Osteoblast (primary cell): ENCODE measurements around the gene SLC18A2. TPM values are rescaled to one million over a fixed set of nuclear protein-coding genes. Genes with fewer than 3 reads are reported as not detected.

ENCODE experiments used
- DNase-seq: peaks from one replicate; pipeline ENCODE4 v3.0.0; 2011; ENCODE audit warnings: low spot score, mixed read lengths; ENCODE audit not compliant: insufficient read length; ENCODE audit errors: missing footprints
- H2AFZ ChIP-seq: 2 replicates; pipeline ENCODE4 v1.6.0; 2011; ENCODE audit warnings: mild to moderate bottlenecking, low read length
- H3K27ac ChIP-seq: 2 replicates; pipeline ENCODE4 v1.5.1; 2011; ENCODE audit warnings: mild to moderate bottlenecking, low read depth, low read length, moderate library complexity
- H3K27me3 ChIP-seq: 2 replicates; pipeline ENCODE4 v1.6.0; 2012; ENCODE audit warnings: mild to moderate bottlenecking, control low read depth, inconsistent platforms, low read length, moderate library complexity; ENCODE audit not compliant: insufficient read depth
- H3K36me3 ChIP-seq: 2 replicates; pipeline ENCODE4 v1.5.1; 2011; ENCODE audit warnings: mild to moderate bottlenecking, low read length, control low read depth, moderate library complexity; ENCODE audit not compliant: insufficient read depth
- H3K4me1 ChIP-seq: 2 replicates; pipeline ENCODE4 v1.5.1; 2011; ENCODE audit warnings: mild to moderate bottlenecking, low read length, control low read depth, moderate library complexity; ENCODE audit not compliant: insufficient read depth
- H3K4me2 ChIP-seq: 2 replicates; pipeline ENCODE4 v1.6.0; 2011; ENCODE audit warnings: mild to moderate bottlenecking, low read length; ENCODE audit not compliant: insufficient read depth
- H3K4me3 ChIP-seq: fragments of 200-600 bp; sonication (generic); 3 replicates; pipeline ENCODE4 v1.5.1; 2012; ENCODE audit warnings: mild to moderate bottlenecking, low read length, inconsistent platforms; ENCODE audit not compliant: insufficient read depth
- H3K79me2 ChIP-seq: 2 replicates; pipeline ENCODE4 v1.6.0; 2012; ENCODE audit warnings: mild to moderate bottlenecking, low read length, control low read depth, inconsistent platforms; ENCODE audit not compliant: insufficient read depth
- H3K9me3 ChIP-seq: 2 replicates; pipeline ENCODE4 v1.5.1; 2011; ENCODE audit warnings: low read depth, low read length, control low read depth
- H4K20me1 ChIP-seq: 2 replicates; pipeline ENCODE4 v1.6.0; 2012; ENCODE audit warnings: mild to moderate bottlenecking, low read length, control low read depth; ENCODE audit not compliant: insufficient read depth
- total RNA-seq: library from RNA; depleted of rRNA; stranded (reverse); fragments of >200 nt; gene quantifications from 2 replicates; pipeline ENCODE4 v1.2.3, GENCODE V29; 2012
- TF ChIP-seq, protein P1 (sequence below): IDR thresholded peaks from 2 replicates; pipeline ENCODE4 v1.5.1; 2011; ENCODE audit warnings: mild to moderate bottlenecking, low read depth, low read length, moderate library complexity; ENCODE audit errors: extremely low read depth

The SLC18A2 gene
- total RNA-seq, 1 donor = not detected

DNA sequence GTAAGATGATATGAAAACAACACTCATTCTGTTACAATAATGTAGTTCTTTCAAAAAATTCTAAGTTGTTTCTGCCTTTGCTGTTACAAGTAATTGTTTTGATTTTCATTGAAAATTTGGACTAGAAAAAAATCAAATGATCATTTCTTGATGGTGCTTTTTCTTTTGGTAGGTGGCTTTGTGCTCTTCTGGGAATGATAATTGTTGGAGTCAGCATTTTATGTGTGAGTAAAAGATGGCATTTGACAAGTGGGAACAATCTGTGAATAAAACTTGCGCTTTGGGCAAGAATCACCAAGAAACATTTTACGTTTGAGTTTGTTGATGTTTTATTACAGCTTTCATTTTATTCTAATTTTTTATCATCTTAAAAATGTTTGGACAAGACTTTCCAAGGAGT, 25.9 kb downstream of the SLC18A2 start:
- Histone ChIP-seq H2AFZ (no peak overlapping the region), H3K27me3 (peaks cover 7% of the 10 kb centered on the region), H3K4me2 (no peak overlapping the region), H3K79me2 (no peaks in the 10 kb centered on the region), H3K9me3 (no peaks in the 10 kb centered on the region), H3K27ac (no peak overlapping the region), H4K20me1 (no peaks in the 10 kb centered on the region), H3K4me1 (no peaks in the 10 kb centered on the region), H3K4me3 (no peak overlapping the region), H3K36me3 (no peaks in the 10 kb centered on the region)
- DNase-seq = peak; percentile 53
- TF ChIP-seq, protein P1, sequence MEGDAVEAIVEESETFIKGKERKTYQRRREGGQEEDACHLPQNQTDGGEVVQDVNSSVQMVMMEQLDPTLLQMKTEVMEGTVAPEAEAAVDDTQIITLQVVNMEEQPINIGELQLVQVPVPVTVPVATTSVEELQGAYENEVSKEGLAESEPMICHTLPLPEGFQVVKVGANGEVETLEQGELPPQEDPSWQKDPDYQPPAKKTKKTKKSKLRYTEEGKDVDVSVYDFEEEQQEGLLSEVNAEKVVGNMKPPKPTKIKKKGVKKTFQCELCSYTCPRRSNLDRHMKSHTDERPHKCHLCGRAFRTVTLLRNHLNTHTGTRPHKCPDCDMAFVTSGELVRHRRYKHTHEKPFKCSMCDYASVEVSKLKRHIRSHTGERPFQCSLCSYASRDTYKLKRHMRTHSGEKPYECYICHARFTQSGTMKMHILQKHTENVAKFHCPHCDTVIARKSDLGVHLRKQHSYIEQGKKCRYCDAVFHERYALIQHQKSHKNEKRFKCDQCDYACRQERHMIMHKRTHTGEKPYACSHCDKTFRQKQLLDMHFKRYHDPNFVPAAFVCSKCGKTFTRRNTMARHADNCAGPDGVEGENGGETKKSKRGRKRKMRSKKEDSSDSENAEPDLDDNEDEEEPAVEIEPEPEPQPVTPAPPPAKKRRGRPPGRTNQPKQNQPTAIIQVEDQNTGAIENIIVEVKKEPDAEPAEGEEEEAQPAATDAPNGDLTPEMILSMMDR = no peak

DNA sequence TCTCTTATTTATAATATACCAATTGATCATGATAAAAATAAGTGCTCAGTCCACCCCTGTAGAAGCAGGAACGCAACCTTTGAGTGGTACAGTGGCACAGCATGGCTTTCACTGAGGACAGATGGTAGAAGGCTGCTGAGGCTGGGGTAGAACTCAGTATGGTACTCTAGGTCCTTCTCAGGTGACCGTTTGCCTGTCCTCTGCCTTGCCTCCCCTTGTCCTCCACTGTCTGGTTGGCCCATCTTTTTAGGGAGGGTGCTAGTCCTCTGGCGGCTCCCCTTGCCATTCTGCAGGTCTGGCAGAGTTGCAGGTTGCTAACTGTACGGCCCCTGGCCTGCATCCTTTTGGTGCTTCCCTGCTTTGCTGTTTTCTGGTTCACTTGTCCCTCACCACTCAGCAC, 27.3 kb downstream of the SLC18A2 start:
- DNase-seq = no peak
- Histone ChIP-seq H3K27ac (no peak overlapping the region), H4K20me1 (no peaks in the 10 kb centered on the region), H3K9me3 (no peaks in the 10 kb centered on the region), H2AFZ (no peak overlapping the region), H3K4me1 (no peaks in the 10 kb centered on the region), H3K27me3 (no peaks in the 10 kb centered on the region), H3K79me2 (no peaks in the 10 kb centered on the region), H3K4me2 (no peak overlapping the region), H3K36me3 (no peaks in the 10 kb centered on the region), H3K4me3 (no peak overlapping the region)
- TF ChIP-seq, protein P1 = no peak

DNA sequence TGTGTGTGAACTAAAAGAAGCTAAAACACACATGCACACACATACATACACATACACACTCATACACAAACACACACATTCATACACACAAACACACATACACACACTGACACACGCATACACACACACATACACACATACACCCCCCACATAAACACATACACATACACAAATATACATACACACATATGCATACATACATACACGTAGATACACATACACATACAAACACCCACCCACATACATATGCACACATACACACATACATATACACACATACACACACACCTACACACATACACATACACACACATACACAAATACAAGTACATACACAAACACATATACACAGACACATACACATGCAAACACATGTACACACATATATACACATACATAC, 28.0 kb downstream of the SLC18A2 start:
- Histone ChIP-seq H3K9me3 (no peaks in the 10 kb centered on the region), H2AFZ (no peak overlapping the region), H3K4me3 (no peak overlapping the region), H3K4me1 (no peaks in the 10 kb centered on the region), H3K36me3 (no peaks in the 10 kb centered on the region), H3K27me3 (no peaks in the 10 kb centered on the region), H4K20me1 (no peaks in the 10 kb centered on the region), H3K79me2 (no peaks in the 10 kb centered on the region), H3K27ac (no peak overlapping the region), H3K4me2 (no peak overlapping the region)
- TF ChIP-seq, protein P1 = no peak
- no peak for DNase-seq

DNA sequence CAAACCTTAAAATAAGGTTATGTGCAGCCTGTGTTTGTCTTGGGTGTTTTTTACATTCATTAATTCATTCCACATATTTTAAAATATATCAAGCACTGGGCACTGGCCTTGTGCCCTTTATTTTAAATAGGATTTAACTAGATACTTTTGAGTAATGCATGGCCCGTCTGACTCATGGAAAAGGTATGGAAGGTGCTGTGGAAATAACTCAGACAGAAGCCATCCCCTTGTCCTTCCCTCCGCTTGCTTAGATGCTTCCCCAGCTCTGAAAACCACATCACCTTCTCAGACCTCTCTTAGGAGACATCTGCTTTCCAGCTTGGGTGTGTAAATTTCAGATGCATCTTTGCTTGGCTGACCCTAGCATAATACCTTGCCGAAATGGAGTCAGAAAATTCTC, 30.5 kb downstream of the SLC18A2 start:
- H3K4me1 ChIP-seq = no peaks in the 10 kb centered on the region
- no peak overlapping the region for H3K27ac ChIP-seq
- no peaks in the 10 kb centered on the region for H3K27me3 ChIP-seq
- DNase-seq = no peak
- TF ChIP-seq, protein P1 = no peak
- no peaks in the 10 kb centered on the region for H3K36me3 ChIP-seq
- no peaks in the 10 kb centered on the region for H3K79me2 ChIP-seq
- H3K4me2 ChIP-seq = no peak overlapping the region
- no peaks in the 10 kb centered on the region for H3K9me3 ChIP-seq
- peaks cover 2% of the 10 kb centered on the region for H4K20me1 ChIP-seq
- H2AFZ ChIP-seq = no peak overlapping the region
- no peak overlapping the region for H3K4me3 ChIP-seq
